A673 (cell line): ENCODE data around the gene STX1A. TPM values are rescaled to one million over a fixed set of nuclear protein-coding genes. Genes with fewer than 3 reads are reported as not detected.

ENCODE experiments used
- BruUV-seq: library from RNA; stranded (reverse); fragments of 400-500 nt; replicated peaks from 2 replicates; lab custom pipeline; 2021; lab: Mats Ljungman, UMichigan
- CTCF ChIA-PET: fragments of 300-600 bp; sonication (Branson Sonifier 250); formaldehyde crosslinking; loops from one replicate; lab custom pipeline; 2022; ENCODE audit warnings: antibody characterized with exemption; lab: Charles Lee
- POLR2A ChIA-PET: fragments of 300-600 bp; sonication (Branson Sonifier 250); formaldehyde crosslinking; loops from one replicate; lab custom pipeline; 2022; ENCODE audit warnings: antibody characterized with exemption; ENCODE audit not compliant: low non-redundant PET; lab: Charles Lee
- DNase-seq: peaks from one replicate; pipeline ENCODE4 v3.0.0-alpha.2; 2015; ENCODE audit warnings: low spot score
- H3K27ac ChIP-seq: fragments of 200-600 bp; sonication (generic); 2 replicates; pipeline ENCODE4 v1.5.1; 2016; ENCODE audit warnings: mixed run types, low read depth, mild to moderate bottlenecking, mixed read lengths, antibody characterized with exemption, low read length; ENCODE audit not compliant: poor library complexity, severe bottlenecking
- H3K27me3 ChIP-seq: fragments of 200-600 bp; sonication (generic); replicated peaks from 2 replicates; pipeline ENCODE4 v1.6.1; 2017; ENCODE audit warnings: mixed run types, low read depth, mild to moderate bottlenecking, mixed read lengths, antibody characterized with exemption, low read length; ENCODE audit not compliant: insufficient read depth, poor library complexity
- H3K36me3 ChIP-seq: fragments of 200-600 bp; sonication (generic); 2 replicates; pipeline ENCODE4 v1.6.1; 2016; ENCODE audit warnings: mixed run types, mild to moderate bottlenecking, mixed read lengths, antibody characterized with exemption, low read length; ENCODE audit not compliant: insufficient read depth, poor library complexity, severe bottlenecking
- H3K4me1 ChIP-seq: fragments of 200-600 bp; sonication (generic); 2 replicates; pipeline ENCODE4 v1.6.1; 2017; ENCODE audit warnings: mixed run types, mild to moderate bottlenecking, mixed read lengths, antibody characterized with exemption, low read length; ENCODE audit not compliant: insufficient read depth, poor library complexity, severe bottlenecking
- H3K4me3 ChIP-seq: fragments of 200-600 bp; sonication (generic); 2 replicates; pipeline ENCODE4 v1.5.1; 2016; ENCODE audit warnings: low read depth, mixed run types, mild to moderate bottlenecking, mixed read lengths, low read length; ENCODE audit not compliant: poor library complexity, severe bottlenecking
- H3K9me3 ChIP-seq: fragments of 200-600 bp; sonication (generic); 2 replicates; pipeline ENCODE4 v1.6.1; 2016; ENCODE audit warnings: mixed run types, low read depth, mild to moderate bottlenecking, mixed read lengths, antibody characterized with exemption, low read length; ENCODE audit not compliant: poor library complexity, severe bottlenecking
- CTCF ChIP-seq: fragments of 300-800, 200-600 bp; sonication (generic); conservative IDR thresholded peaks from 2 replicates; pipeline ENCODE4 v1.5.1; 2017; ENCODE audit warnings: low read depth, mild to moderate bottlenecking, antibody characterized with exemption, low read length, moderate library complexity, mixed read lengths
- EZH2 ChIP-seq: fragments of 200-600 bp; sonication (generic); IDR thresholded peaks from 2 replicates; pipeline ENCODE4 v1.6.1; 2017; ENCODE audit warnings: borderline replicate concordance, low read depth, mild to moderate bottlenecking, mixed read lengths, antibody characterized with exemption, low read length; ENCODE audit not compliant: poor library complexity, severe bottlenecking
- intact Hi-C: fragments of 100-400 bp; cut with micrococcal nuclease; formaldehyde crosslinking; loops from one replicate; pipeline ENCODE4 v1.10.0; 2022; ENCODE audit not compliant: unreplicated experiment
- total RNA-seq: library from RNA; stranded (reverse); gene quantifications from 2 replicates; pipeline ENCODE4 v1.2.3, GENCODE V29; 2021

STX1A gene
- total RNA-seq, 1 experiment from 2014 or later: 47.1 TPM

GRCh38 chr7:73700069-73700423 lies 19.4 kb downstream of the STX1A start:
- Histone ChIP-seq H3K27me3 (no peaks in the 10 kb centered on the region), H3K4me1 (peaks cover 20% of the 10 kb centered on the region), H3K36me3 (peaks cover 75% of the 10 kb centered on the region), H3K27ac (no peak overlapping the region), H3K4me3 (no peak overlapping the region), H3K9me3 (no peaks in the 10 kb centered on the region)
- no peak for TF ChIP-seq CTCF
- TF ChIP-seq EZH2: no peak
- intact Hi-C loops: no loop called here
- ChIA-PET CTCF (no interaction called here), POLR2A (no interaction called here)
- BruUV-seq: no TSS peak
- DNase-seq: no peak

GRCh38 chr7:73699370-73700068 lies 19.9 kb downstream of the STX1A start:
- BruUV-seq: no TSS peak
- Histone ChIP-seq H3K27ac (no peak overlapping the region), H3K9me3 (no peaks in the 10 kb centered on the region), H3K4me3 (no peak overlapping the region), H3K27me3 (no peaks in the 10 kb centered on the region), H3K36me3 (peaks cover 80% of the 10 kb centered on the region), H3K4me1 (peaks cover 15% of the 10 kb centered on the region)
- POLR2A ChIA-PET: no interaction called here
- TF ChIP-seq EZH2 (no peak), CTCF (no peak)
- CTCF ChIA-PET: no interaction called here
- no peak for DNase-seq
- intact Hi-C loops: no loop called here

- Histone ChIP-seq H3K36me3 (peaks cover 89% of the 10 kb centered on the region), H3K27me3 (no peaks in the 10 kb centered on the region), H3K27ac (no peak overlapping the region), H3K4me3 (no peak overlapping the region), H3K4me1 (peaks cover 6% of the 10 kb centered on the region), H3K9me3 (no peaks in the 10 kb centered on the region)
- no peak for TF ChIP-seq EZH2
- no peak for TF ChIP-seq CTCF
- CTCF ChIA-PET: no interaction called here
- no peak for DNase-seq
- POLR2A ChIA-PET: no interaction called here
- BruUV-seq: no TSS peak
- intact Hi-C loops: no loop called here
Measured at GRCh38 chr7:73698410-73698809, 21.1 kb downstream of the STX1A start.
